GM12891 (cell line): ENCODE measurements around the gene ARL8B.
"Not testable (repeated sequence)": the region's sequence is repeated elsewhere in the genome, so short reads cannot be mapped to it uniquely, and the experiment has no call there.

Experiments
- DNase-seq: peaks from one replicate; pipeline ENCODE4 v3.0.0; 2011; ENCODE audit warnings: low spot score; ENCODE audit not compliant: insufficient read length
- FAIRE-seq: peaks from 2 replicates; lab custom pipeline; 2011; peaks lifted over from hg19 to GRCh38; lab: Jason Lieb, UNC
- PAX5 ChIP-seq: IDR thresholded peaks from 2 replicates; pipeline ENCODE4 v1.6.1; 2011; ENCODE audit warnings: low read length, moderate library complexity, mild to moderate bottlenecking; ENCODE audit not compliant: insufficient read depth, severe bottlenecking
- POLR2A ChIP-seq: IDR thresholded peaks from 2 replicates; pipeline ENCODE4 v1.6.1; 2011; ENCODE audit warnings: low read depth, low read length, control low read depth
- POLR2AphosphoS5 ChIP-seq: IDR thresholded peaks from 2 replicates; pipeline ENCODE4 v1.6.1; 2011; ENCODE audit warnings: low read depth, low read length, control low read depth
- POU2F2 ChIP-seq: IDR thresholded peaks from 2 replicates; pipeline ENCODE4 v1.6.1; 2011; ENCODE audit warnings: low read depth, mild to moderate bottlenecking, control low read depth, low read length, moderate library complexity
- SPI1 ChIP-seq: IDR thresholded peaks from 2 replicates; pipeline ENCODE4 v1.6.1; 2011; ENCODE audit warnings: low read depth, low read length, control low read depth
- TAF1 ChIP-seq: IDR thresholded peaks from 2 replicates; pipeline ENCODE4 v1.6.1; 2011; ENCODE audit warnings: low read depth, low read length, control low read depth

Gene ARL8B

GRCh38 chr3:5090197-5090596 lies 31.9 kb upstream of the ARL8B start:
- no peak for FAIRE-seq
- TF ChIP-seq POLR2A (no peak), SPI1 (no peak), PAX5 (no peak), TAF1 (no peak), POU2F2 (no peak), POLR2AphosphoS5 (no peak)
- DNase-seq: no peak

- no peak for FAIRE-seq
- TF ChIP-seq SPI1: no peak
- no peak for TF ChIP-seq TAF1
- no peak for TF ChIP-seq POLR2AphosphoS5
- TF ChIP-seq POU2F2: no peak
- TF ChIP-seq POLR2A: no peak
- no peak for TF ChIP-seq PAX5
- no peak for DNase-seq
Measured at GRCh38 chr3:5092018-5092417, 30.1 kb upstream of the ARL8B start.

- no peak for FAIRE-seq
- no peak for TF ChIP-seq POLR2AphosphoS5
- no peak for TF ChIP-seq POLR2A
- no peak for TF ChIP-seq SPI1
- no peak for TF ChIP-seq TAF1
- TF ChIP-seq POU2F2: no peak
- no peak for DNase-seq
Measured at GRCh38 chr3:5093731-5094130, 28.4 kb upstream of the ARL8B start.

- FAIRE-seq: no peak
- DNase-seq: no peak
- TF ChIP-seq PAX5: no peak
- TF ChIP-seq POLR2A: no peak
- TF ChIP-seq POU2F2: no peak
- no peak for TF ChIP-seq TAF1
- no peak for TF ChIP-seq POLR2AphosphoS5
- no peak for TF ChIP-seq SPI1
Measured at GRCh38 chr3:5095886-5096285, 26.2 kb upstream of the ARL8B start.

- TF ChIP-seq TAF1: no peak
- no peak for TF ChIP-seq SPI1
- TF ChIP-seq PAX5: no peak
- no peak for TF ChIP-seq POLR2AphosphoS5
- TF ChIP-seq POLR2A: no peak
- TF ChIP-seq POU2F2: no peak
Measured at GRCh38 chr3:5096336-5097008, 25.6 kb upstream of the ARL8B start.

GRCh38 chr3:5098346-5098745 lies 23.7 kb upstream of the ARL8B start:
- TF ChIP-seq SPI1 (no peak), POLR2AphosphoS5 (no peak), PAX5 (no peak), POLR2A (no peak), TAF1 (no peak), POU2F2 (no peak)
- FAIRE-seq (no peak), DNase-seq (no peak)

More at GRCh38 chr3:5096336-5097008, 25.6 kb upstream of the ARL8B start:
- FAIRE-seq: no peak
- DNase-seq: no peak

- DNase-seq (no peak), FAIRE-seq (no peak)
- no peak for TF ChIP-seq PAX5
- TF ChIP-seq TAF1: no peak
- TF ChIP-seq SPI1: no peak
- TF ChIP-seq POLR2AphosphoS5: no peak
- no peak for TF ChIP-seq POLR2A
- no peak for TF ChIP-seq POU2F2
Measured at GRCh38 chr3:5102532-5102931, 19.6 kb upstream of the ARL8B start.

GRCh38 chr3:5103743-5104142 lies 18.3 kb upstream of the ARL8B start:
- no peak for TF ChIP-seq TAF1
- no peak for TF ChIP-seq PAX5
- no peak for TF ChIP-seq POLR2AphosphoS5
- TF ChIP-seq POLR2A: no peak
- TF ChIP-seq POU2F2: no peak
- no peak for TF ChIP-seq SPI1
- no peak for DNase-seq
- no peak for FAIRE-seq

- TF ChIP-seq PAX5 (no peak), POU2F2 (no peak), TAF1 (no peak), POLR2A (no peak), POLR2AphosphoS5 (no peak), SPI1 (no peak)
- DNase-seq (no peak), FAIRE-seq (no peak)
Measured at GRCh38 chr3:5105050-5105449, 17.0 kb upstream of the ARL8B start.

GRCh38 chr3:5106371-5106770 lies 15.7 kb upstream of the ARL8B start:
- FAIRE-seq, DNase-seq: not testable (repeated sequence)

- not testable (repeated sequence) for FAIRE-seq, DNase-seq
Measured at GRCh38 chr3:5106933-5107334, 15.2 kb upstream of the ARL8B start.
